GM23338 (cell line): ENCODE measurements around the gene BLTP3B.

Source experiments
- CREB1 ChIP-seq: fragments of 250-450 bp; sonication (Bioruptor Pico); IDR thresholded peaks from 2 replicates; pipeline ENCODE4 v1.5.0; 2020; ENCODE audit warnings: low read depth, mild to moderate bottlenecking, moderate library complexity
- EZH2 ChIP-seq: fragments of 200-600 bp; sonication (generic); IDR thresholded peaks from one replicate; pipeline ENCODE4 v1.8.0; 2017; ENCODE audit warnings: antibody characterized with exemption, mild to moderate bottlenecking, low read depth; ENCODE audit not compliant: unreplicated experiment
- EZH2phosphoT487 ChIP-seq: fragments of 200-600 bp; sonication (generic); IDR thresholded peaks from one replicate; pipeline ENCODE4 v1.8.1; 2018; ENCODE audit warnings: antibody characterized with exemption; ENCODE audit not compliant: unreplicated experiment
- JUNB ChIP-seq: IDR thresholded peaks from one replicate; pipeline ENCODE4 v1.6.1; 2016; ENCODE audit warnings: antibody characterized with exemption; ENCODE audit not compliant: unreplicated experiment
- POLR2AphosphoS5 ChIP-seq: IDR thresholded peaks from 2 replicates; pipeline ENCODE4 v1.6.1; 2016; ENCODE audit warnings: antibody characterized with exemption, low read depth
- STAT1 ChIP-seq: IDR thresholded peaks from one replicate; pipeline ENCODE4 v1.6.1; 2016; ENCODE audit warnings: antibody characterized with exemption; ENCODE audit not compliant: unreplicated experiment
- ZNF114 ChIP-seq: fragments of 250-450 bp; sonication (Bioruptor Pico); IDR thresholded peaks from 2 replicates; pipeline ENCODE4 v1.5.0; 2020; ENCODE audit warnings: mild to moderate bottlenecking, moderate library complexity
- ZNF331 ChIP-seq: fragments of 250-450 bp; sonication (Bioruptor Pico); IDR thresholded peaks from 2 replicates; pipeline ENCODE4 v1.5.0; 2020; ENCODE audit warnings: low read depth, mild to moderate bottlenecking, moderate library complexity
- TF ChIP-seq, protein P1 (sequence below), 2 experiments: fragments of 200-600 bp in 1 of 2; sonication (generic) in 1 of 2; conservative IDR thresholded peaks; 2 replicates each; pipeline versions ENCODE4 v1.5.1 to v1.6.1; 2016 to 2017; ENCODE audit warnings: antibody characterized with exemption in 2 of 2, low read depth in 2 of 2, mild to moderate bottlenecking in 2 of 2, moderate library complexity in 1 of 2
- TF ChIP-seq, protein P2 (sequence below): IDR thresholded peaks from 2 replicates; pipeline ENCODE4 v1.6.1; 2016; ENCODE audit warnings: antibody characterized with exemption
- TF ChIP-seq, protein P3 (sequence below): IDR thresholded peaks from one replicate; pipeline ENCODE4 v1.6.1; 2018; ENCODE audit warnings: antibody characterized with exemption; ENCODE audit not compliant: unreplicated experiment

DNA sequence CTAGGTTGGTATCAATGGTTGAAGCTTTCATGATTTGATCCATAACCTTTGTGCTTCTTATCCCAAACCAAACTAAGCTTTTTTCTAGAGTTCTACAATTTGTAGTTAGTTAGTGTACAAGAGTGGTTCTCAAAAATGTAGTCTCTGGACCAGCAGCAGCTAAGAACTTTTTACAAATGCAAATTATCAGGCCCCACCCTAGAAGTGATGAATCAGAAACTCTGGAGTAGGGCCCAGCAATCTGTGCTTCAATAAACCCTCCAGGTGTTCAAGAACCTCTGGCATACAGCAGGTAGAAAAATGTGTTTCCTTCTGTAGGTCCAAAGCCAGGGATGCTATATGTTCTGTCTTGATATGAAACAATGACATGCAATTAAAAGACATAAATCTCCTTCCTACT is 31.8 kb upstream of the BLTP3B start:
- TF ChIP-seq, protein P1, sequence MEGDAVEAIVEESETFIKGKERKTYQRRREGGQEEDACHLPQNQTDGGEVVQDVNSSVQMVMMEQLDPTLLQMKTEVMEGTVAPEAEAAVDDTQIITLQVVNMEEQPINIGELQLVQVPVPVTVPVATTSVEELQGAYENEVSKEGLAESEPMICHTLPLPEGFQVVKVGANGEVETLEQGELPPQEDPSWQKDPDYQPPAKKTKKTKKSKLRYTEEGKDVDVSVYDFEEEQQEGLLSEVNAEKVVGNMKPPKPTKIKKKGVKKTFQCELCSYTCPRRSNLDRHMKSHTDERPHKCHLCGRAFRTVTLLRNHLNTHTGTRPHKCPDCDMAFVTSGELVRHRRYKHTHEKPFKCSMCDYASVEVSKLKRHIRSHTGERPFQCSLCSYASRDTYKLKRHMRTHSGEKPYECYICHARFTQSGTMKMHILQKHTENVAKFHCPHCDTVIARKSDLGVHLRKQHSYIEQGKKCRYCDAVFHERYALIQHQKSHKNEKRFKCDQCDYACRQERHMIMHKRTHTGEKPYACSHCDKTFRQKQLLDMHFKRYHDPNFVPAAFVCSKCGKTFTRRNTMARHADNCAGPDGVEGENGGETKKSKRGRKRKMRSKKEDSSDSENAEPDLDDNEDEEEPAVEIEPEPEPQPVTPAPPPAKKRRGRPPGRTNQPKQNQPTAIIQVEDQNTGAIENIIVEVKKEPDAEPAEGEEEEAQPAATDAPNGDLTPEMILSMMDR (conservative IDR thresholded peaks at IDR 0.05; ENCODE audit: low read depth in 2 of 2) = no peak
- no peak for TF ChIP-seq EZH2phosphoT487
- TF ChIP-seq, protein P2, sequence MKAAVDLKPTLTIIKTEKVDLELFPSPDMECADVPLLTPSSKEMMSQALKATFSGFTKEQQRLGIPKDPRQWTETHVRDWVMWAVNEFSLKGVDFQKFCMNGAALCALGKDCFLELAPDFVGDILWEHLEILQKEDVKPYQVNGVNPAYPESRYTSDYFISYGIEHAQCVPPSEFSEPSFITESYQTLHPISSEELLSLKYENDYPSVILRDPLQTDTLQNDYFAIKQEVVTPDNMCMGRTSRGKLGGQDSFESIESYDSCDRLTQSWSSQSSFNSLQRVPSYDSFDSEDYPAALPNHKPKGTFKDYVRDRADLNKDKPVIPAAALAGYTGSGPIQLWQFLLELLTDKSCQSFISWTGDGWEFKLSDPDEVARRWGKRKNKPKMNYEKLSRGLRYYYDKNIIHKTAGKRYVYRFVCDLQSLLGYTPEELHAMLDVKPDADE = no peak
- no peak for TF ChIP-seq STAT1
- no peak for TF ChIP-seq EZH2
- TF ChIP-seq POLR2AphosphoS5 = no peak
- no peak for TF ChIP-seq ZNF114 (CRISPR knock-in tag)
- TF ChIP-seq CREB1 (CRISPR knock-in tag) = no peak
- TF ChIP-seq, protein P3, sequence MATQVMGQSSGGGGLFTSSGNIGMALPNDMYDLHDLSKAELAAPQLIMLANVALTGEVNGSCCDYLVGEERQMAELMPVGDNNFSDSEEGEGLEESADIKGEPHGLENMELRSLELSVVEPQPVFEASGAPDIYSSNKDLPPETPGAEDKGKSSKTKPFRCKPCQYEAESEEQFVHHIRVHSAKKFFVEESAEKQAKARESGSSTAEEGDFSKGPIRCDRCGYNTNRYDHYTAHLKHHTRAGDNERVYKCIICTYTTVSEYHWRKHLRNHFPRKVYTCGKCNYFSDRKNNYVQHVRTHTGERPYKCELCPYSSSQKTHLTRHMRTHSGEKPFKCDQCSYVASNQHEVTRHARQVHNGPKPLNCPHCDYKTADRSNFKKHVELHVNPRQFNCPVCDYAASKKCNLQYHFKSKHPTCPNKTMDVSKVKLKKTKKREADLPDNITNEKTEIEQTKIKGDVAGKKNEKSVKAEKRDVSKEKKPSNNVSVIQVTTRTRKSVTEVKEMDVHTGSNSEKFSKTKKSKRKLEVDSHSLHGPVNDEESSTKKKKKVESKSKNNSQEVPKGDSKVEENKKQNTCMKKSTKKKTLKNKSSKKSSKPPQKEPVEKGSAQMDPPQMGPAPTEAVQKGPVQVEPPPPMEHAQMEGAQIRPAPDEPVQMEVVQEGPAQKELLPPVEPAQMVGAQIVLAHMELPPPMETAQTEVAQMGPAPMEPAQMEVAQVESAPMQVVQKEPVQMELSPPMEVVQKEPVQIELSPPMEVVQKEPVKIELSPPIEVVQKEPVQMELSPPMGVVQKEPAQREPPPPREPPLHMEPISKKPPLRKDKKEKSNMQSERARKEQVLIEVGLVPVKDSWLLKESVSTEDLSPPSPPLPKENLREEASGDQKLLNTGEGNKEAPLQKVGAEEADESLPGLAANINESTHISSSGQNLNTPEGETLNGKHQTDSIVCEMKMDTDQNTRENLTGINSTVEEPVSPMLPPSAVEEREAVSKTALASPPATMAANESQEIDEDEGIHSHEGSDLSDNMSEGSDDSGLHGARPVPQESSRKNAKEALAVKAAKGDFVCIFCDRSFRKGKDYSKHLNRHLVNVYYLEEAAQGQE = no peak
- no peak for TF ChIP-seq JUNB
- TF ChIP-seq ZNF331 (CRISPR knock-in tag) = no peak
